Eye (tissue), 1 donor: Measurements from ENCODE around the gene CALM1.

Source experiments
- DNase-seq: peaks from one replicate; pipeline ENCODE4 v3.0.0-alpha.2; 2015

CALM1 gene

DNA sequence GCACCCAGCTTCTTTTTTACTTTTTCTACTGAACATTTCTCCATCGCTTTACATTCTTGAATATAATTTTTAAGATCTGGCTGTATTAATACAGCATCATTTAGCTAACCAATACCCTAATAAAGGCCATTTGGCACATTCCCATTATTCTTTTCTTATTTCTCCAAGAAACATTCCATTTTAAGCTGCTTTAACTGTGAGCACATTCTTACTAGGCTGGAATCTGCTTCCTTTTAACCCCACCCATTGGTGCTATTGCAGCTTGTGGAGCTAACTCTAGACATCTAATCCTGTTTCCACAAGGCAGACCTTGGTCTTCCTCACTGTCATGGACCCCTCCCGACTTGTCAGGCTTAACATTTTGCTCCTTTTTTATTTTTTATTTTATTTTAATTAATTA, 15.2 kb downstream of the CALM1 start:
- DNase-seq = no peak

DNA sequence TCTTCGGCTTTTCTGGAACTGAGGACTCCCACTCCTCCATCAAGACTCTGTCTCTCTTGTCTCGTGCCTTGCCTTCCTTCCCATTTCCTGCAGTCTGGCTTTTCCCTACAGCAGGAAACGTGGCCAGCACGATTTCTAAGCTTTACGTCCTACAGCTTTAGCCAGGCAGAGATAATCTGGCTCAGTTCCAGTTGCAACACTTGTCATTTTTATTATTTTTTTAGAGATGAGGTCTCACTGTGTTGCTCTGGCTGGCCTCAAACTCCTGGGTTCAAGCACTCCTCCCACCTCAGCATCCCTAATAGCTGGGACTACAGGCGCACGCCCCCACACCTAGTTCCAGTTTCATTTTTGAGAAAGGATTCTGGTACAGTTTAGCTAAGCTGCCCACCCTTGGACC, 19.9 kb downstream of the CALM1 start:
- DNase-seq = no peak

DNA sequence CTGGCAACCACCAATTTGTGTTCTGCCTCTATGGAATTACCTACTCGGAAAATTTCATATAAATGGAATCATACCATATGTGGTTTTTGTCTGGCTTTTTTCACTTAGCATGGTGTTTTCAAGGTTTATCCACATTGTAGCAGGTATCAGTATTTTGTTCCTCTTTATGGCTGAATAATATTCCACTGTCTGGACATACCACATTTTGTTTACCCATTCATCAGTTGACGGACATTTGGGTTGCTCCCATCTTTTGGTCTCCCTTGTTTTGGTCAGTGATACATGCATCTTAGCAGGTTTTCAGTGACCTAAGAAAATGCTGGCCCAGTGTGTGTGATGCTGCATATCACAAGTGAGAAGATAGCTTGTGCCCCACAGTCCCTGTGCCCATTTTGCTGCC, 21.2 kb downstream of the CALM1 start:
- DNase-seq = no peak

DNA sequence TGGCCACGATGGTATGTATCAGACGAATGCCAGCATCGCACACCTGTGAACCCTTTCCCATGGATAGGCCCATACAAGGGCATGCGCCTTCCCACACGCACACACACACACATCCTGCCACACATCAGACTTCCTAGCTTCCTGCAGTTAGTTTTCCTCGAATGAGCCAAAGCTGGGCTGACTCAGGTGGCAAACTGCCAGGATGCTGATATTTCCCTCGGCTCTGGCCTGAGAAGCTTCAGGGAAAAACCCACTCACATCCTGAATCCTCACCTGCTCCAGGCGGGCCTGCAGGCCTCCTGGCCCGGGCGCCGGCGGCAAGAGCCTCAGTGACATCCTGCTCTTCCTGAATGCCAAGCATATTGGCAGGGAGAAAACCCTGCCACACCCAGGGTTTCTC, 22.4 kb downstream of the CALM1 start:
- DNase-seq = peak; percentile 63

DNA sequence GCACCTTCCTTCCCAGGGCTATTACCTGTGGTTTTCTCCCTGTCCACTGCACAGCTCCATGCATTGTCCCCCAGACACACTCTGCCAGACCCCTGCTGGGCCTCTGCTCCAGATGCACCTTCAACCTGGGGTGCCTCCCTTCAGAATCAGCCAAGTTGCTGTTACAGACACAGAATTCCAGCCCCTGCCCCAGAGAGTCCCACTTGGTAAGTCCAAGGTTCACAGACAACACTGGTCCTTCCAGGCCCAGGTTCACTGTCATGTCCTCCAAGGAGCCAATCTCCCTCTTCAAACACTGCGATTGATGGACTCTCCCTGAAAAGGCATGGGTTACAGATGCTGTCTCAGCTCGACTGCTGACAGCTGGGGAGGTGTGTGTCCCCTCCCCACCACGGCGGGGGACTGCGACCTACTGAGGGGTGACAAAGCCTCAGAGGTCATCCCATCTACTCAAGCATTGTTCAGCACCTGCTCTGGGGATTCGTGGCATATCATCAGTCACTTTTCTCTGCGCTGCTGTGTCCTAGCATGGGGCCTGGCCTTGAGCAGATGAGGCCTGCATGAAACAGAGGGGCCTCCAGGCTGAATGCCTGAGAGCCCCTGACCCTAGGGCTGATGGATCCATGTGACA, 24.3 kb downstream of the CALM1 start:
- DNase-seq = peak; percentile 70

DNA sequence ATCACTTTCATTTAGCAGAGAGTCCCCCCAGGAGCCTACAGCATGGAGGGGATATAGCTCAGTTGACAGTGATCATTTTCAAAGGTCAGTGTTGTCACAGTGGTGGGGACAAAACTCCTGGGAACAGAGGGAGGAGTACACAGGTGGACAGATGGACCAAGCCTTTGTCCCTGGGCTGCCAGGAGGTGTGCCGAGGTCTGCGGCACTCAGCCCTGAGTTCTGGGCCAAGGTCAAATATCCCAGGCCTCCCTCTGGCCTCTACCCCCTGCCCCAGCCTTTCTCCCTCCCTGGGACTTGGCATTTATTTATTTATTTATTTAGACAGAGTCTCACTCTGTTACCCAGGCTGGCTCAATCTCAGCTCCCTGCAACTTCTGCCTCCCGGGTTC, 24.8 kb downstream of the CALM1 start:
- DNase-seq = no peak

DNA sequence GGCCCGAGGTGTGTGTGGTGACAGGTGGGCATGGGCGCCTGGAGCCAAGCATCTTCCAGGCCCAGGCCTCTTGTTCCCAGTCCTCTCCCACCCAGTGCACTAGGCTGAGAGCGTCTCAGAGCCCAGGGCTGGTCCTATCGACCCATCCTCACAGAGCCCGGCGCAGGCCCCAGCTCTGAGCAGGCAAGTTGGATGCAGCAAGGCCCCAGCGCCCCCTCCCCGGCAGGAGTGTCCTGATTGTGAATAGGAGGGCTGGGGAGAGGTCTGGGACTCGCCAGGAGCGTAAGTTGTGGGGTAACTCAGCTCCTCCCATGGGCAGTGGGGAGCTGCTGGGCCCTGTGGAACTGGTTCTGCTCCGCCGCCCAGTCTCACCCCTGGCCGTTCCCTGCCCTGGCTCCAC, 26.3 kb downstream of the CALM1 start:
- DNase-seq = no peak

DNA sequence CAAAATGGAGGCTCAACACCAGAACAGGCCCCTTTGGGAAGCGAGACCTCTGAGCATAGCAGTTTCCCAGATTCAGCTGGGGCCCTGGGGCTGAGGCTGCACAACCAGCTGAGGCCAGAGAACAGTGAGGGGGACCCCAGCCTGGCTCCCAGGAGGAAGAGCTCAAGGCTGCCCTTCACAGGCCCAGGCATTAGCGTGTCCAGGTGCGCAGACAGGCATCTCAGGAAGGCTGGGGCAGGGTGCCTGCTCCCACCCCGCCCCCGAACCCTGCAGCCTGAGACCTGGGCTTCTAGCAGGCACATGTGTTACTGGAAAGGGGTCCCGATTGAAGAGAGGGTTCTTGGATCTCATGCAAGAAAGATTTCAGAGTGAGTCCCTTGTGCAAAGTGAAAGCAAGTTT, 27.2 kb downstream of the CALM1 start:
- DNase-seq = no peak

DNA sequence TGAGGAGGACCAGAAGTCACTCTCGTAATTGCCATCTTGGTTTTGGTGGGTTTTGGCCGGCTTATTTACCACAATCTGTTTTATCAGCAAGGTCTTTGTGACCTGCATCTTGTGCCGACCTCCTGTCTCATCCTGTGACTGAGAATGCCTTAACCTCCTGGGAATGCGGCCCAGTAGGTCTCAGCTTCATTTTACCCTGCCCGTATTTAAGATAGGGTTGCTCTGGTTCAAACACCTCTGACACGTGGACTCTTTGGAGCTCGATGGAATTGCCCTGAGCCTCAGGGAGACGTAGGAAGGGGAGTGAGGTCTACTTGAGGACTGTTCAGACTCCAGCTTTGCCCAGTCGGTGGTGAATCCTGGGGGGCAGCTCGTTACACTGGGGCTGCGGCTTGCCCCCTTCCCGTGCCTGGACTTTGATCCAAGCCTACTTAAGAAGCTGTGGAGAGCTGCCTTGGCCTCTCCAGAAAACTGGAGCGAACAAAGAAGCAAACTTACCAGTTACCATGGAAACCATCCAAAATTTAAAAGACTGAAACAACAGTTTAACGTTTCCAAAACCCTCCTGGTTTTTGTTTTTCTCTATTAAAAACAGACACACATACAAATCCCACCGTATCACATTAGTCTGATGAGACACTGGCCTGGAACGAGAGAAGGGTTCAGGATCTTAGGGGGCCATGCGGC, 28.0 kb downstream of the CALM1 start:
- peak; percentile 60 for DNase-seq

DNA sequence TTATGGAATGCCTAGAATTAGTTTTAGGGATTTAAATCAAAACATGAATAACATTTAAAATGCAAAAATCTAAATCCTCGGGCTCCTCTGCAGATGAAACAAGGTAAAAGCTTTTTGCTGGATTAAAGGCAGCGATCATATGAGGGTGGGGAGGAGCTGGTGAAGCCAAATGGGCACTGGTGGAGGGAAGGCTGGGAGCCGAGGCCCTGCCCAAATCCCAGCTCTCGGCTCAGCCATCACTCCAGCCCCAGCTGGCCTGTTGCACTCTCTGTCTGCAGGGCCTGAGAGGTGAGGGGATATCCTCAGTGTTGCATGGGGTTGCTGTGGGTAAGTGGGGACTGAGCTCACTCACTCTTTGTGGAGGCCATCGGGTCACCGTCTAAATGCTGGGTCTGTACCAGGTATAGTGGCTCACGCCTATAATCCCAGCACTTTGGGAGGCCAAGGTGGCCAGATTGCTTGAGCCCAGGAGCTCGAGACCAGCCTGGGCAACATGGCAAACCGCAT, 28.6 kb downstream of the CALM1 start:
- no peak for DNase-seq

DNA sequence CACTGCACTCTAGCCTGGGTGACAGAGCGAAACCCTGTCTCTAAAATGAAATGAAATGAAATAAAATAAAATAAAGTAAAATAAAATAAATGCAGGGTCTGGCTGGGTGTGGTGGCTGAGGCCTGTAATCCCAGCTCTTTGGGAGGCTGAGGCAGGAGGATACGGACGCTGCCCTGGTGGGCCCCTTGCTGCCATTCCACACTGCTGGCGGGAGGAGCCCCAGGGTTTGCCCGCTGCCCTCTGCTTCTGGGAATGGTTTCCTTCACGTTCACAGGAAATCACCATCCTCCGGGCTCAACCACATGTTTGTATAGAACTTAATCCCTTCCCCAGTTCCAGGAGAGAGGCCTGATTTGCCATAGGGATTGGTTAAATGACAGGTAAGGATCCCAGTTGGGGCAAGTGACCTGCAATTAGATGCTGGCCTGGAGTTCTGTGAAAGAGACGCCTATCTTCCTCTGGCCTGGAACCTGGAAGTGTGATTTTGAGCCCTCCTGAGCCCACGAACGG, 29.3 kb downstream of the CALM1 start:
- no peak for DNase-seq

DNA sequence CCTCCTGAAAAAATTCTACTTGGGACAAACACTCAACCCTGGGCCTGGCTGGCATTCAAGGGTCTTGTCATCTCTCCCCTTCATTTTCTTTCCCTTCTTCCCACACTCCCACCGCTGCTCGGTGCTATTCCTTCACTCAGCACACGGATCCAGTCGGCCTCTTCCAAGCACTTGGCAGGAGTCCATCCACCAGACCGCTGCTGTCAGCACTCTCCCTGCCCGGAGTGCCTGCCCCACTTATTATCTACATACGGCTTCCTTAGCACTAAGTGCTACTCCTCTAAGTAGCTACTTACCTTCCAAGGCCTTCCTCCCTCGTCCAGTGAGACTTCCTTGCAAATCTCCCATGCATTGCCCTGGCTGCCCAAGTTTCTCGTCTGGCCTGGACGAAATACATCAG, 29.8 kb downstream of the CALM1 start:
- DNase-seq = no peak

DNA sequence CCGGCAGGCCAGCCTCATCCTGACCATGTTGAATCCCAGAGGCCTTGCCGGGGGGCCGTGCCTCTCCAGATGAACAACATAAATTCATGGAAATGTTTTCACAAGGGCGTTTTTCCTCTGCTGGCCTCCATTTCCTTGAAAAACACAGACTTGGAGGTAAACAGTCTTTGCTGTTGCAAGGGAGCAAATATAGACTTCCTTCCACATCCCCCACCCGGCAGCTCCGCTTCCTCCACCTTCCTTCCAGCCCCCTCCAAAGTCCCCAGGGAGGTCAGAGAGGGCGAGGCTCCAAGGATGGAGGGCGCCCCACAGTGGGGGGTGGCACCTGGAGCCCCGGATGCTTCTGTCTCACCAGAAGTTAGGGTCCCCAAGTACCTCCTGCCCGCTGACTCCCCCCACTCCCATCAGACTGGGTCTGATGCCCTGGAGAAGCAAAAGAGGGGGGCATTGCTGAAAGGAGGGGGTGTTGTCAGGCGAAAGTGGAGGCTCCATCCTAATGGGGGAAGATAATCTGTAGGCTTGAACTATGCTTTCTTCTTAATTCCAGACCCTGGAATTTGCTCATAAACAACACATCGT, 31.1 kb downstream of the CALM1 start:
- no peak for DNase-seq

DNA sequence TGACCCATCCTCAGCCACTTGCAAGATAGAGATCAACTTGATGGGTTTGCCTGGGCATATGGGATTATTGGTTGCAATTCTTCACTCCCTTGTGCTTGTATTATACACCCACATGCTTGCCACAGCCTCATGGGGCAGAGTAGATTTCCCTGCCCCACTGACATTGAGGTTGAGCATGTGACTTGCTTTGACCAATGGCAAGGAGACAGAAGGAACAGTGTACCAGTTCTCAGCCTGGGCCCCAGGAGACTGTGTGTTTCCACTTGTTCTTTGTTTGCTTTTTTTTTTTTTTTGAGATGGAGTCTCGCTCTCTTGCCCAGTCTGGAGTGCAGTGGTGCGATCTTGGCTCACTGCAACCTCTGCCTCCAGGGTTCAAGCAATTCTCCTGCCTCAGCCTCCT, 31.8 kb downstream of the CALM1 start:
- DNase-seq = no peak

DNA sequence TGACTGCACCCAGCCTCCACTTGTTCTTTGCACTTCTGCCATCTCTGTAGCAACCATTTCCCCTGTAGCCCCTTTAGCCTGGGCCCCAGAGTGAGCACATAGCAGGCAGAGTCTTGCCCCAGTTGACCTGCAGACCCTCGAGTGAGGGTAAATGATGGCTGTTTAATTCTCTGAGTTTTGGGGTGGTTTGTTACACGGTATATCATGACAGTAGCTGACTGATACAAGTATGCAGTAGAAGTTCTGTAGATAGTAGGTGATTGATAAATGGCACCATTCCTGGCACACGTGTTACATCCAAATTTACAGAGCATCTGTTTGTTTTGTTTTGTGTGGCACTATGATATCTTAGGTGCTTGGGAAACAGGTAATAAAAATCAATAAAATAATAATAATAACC, 32.4 kb downstream of the CALM1 start:
- no peak for DNase-seq

DNA sequence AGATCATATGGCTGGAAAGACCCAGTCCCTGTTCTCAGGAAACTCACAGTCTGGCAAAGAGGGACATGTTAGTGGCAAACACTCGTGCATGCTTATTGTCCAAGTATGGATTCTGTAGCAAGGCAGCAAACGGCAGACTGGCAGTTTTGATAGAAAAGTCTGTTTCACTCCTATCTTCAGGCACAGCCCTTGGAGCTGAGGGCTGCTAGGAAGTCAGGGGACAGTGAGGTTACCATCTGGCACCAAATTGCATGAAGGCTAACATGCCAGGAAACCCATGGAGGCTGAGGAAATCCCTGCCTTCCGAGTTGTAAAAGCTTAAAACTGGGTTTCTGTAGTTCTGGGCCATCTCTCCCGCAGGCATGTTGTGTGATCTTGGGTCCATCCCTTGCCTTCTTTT, 32.9 kb downstream of the CALM1 start:
- no peak for DNase-seq

DNA sequence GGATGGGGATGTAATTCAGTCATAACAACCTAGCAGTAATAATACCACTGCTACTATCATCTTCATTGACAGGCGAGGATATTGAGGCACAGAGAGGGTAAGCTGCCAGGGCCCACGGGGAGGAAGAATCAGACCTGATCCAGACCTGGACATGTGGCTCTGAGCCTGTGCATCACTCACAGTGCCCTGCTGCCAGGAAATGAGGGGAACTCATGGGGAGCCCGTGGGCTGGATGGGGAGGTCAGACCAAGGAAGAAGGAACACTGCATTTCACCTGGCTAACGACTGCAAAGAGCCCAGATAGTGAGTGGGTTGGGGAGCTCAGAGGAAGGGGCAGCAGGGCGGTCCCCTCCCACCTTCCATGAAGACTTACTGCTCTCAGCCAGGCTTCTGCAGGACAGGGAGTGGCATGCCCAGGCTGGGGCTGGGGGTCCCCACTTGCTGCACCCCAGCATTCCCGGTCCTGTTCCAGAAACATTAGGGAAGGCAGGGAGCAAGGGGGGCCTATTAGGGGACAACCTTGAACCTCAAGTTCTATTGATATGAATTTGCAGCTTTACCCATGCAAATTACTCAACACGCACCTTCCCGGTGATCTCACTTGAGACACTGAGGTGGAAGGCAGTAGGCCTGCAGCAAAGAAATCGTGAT, 37.7 kb downstream of the CALM1 start:
- DNase-seq = no peak

DNA sequence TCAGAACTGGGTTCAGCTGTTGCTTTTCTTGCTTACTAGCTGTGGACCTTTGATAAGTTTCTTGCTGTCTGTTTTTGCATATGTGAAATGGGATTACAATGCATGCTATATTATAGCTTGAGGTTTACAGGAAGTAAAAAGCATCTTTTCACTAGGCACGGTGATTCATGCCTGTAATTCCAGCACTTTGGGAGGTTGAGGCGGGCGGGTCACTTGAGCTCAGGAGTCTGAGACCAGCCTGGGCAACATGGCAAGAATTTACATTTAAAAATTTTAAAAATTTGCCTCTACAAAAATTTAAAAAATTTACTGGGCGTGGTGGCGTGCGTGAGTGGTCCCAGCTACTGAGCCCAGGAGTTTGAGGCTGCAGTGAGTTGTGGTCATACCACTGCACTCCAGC, 42.0 kb downstream of the CALM1 start:
- no peak for DNase-seq

DNA sequence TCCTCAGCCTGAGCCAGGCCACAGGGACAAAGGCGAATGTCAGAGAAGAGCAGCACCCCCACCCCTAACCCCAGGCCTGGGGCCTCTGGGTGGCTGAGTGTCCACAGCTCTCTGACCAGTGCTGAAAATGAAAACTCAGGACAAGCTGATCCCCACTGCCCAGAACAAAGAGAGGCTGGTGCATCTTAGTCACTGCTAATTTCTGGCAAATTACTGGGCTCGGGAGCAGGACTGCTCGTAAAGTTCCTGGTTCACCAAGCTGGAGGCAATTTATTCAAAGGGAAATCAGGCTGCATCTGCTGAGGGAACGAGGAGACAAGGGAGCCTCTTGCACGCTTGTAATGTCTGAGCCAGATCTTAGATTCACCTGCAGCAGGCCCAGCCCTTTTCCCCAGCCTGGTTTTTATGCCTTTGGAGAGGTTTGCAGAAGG, 43.2 kb downstream of the CALM1 start:
- DNase-seq = no peak

DNA sequence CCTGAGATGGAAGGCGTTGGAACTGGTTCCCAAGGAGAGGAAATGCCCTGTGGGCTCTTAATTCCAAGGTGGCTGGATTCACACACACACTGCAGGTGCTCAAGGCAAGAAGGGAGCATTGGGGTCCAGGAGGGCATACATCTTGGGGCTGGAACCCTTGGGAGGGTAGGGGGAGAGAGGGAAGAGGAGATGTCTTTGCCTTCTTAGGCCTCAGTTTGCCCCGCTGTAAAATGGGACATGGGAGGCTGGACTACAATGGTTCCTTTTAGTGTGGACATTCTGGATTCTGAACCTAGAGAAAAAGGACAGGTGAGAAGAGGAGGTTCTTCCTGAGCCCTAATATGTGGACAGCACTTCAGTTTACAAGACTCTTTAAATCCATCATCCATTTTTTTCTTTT, 43.8 kb downstream of the CALM1 start:
- DNase-seq = no peak

DNA sequence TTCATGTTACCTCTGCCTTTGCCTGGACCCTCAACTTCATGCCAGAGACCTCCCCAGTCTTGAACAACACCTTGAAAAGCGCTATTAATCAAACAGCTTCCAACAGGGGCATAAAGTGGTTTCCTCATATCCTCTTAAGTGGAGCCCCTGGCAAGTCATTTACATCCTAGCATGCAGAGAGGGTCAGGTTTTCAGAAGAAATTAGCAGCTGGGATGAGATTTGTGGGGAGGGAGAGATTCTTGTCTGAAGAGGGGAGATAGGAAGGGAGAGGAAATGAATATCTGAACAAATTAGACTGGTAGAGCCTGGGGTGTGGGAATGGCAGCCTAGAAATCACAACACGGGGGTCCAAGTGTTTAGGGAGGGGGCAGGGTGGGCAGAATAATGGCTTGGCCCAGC, 45.6 kb downstream of the CALM1 start:
- no peak for DNase-seq

DNA sequence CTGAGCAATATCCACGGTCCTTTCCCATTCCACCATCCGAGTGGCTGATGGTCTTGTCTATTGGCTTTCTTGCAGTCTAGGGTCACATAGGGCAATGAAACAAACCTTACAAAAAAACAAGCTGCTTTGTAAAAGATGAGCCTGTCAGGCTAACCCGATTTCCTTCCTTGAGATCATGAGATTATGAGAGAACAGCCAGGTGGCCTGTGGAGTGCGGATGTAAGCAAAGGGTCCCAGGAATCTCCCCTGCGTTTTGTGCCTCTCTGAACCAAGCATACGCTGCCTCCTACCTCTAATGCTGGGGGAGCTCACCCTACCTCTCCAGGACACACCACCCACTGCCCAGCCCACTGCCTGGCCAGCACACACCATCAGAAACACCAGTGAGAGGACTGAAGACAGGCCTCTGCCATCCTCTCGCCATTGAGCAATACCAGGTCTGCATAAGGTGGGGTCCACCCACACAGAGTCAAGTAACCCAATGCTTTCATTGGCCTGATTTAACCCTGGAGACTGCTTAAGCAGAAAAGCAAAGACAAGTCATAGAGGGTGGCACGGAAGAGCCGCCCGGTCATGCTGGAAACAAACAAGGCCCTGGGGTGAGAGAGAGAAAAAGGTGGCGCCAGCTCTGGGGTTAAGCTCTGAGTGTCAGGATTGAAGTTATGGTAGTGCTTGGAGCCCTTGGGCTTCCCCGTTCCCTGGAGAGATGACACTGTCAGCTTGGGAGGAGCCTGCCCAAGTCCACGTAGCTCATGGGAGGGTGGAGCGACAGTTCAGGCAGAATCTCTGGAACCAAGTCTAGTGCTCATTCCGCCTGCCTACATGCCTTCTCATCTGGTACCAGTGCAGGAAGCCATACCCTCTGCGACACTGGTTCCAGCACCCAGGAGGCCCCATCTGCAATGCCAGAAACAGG, 46.6 kb downstream of the CALM1 start:
- no peak for DNase-seq
